Occipital lobe (tissue), 2 donors: ENCODE data around the gene ZNF397. TPM values are rescaled to one million over a fixed set of nuclear protein-coding genes. Genes with fewer than 3 reads are reported as not detected.

Experiments used
- DNase-seq: peaks from one replicate; lab custom pipeline; 2025; lab: John Stamatoyannopoulos, UW
- total RNA-seq: library from RNA; depleted of rRNA; stranded (reverse); fragments of >200 nt; gene quantifications from one replicate; pipeline ENCODE4 v1.2.3, GENCODE V29; 2014

ZNF397 gene
- total RNA-seq, 1 donor from 2014 or later = 56.0 TPM

- DNase-seq = no peak
Measured at GRCh38 chr18:35245719-35246317, 5.0 kb downstream of the ZNF397 start.

- DNase-seq = no peak
Measured at GRCh38 chr18:35246831-35247230, 6.0 kb downstream of the ZNF397 start.

GRCh38 chr18:35247412-35248249, 6.8 kb downstream of the ZNF397 start:
- DNase-seq = no peak

- no peak for DNase-seq
Measured at GRCh38 chr18:35248429-35248828, 7.6 kb downstream of the ZNF397 start.

GRCh38 chr18:35252466-35252865, 11.6 kb downstream of the ZNF397 start:
- no peak for DNase-seq

GRCh38 chr18:35253655-35254287, 12.9 kb downstream of the ZNF397 start:
- DNase-seq = no peak

- DNase-seq = no peak
Measured at GRCh38 chr18:35256947-35257346, 16.1 kb downstream of the ZNF397 start.

GRCh38 chr18:35264409-35264808, 23.6 kb downstream of the ZNF397 start:
- DNase-seq = no peak

- DNase-seq = peak; percentile 78
Measured at GRCh38 chr18:35267161-35267651, 26.4 kb downstream of the ZNF397 start.

- peak; percentile 10 for DNase-seq
Measured at GRCh38 chr18:35267809-35268208, 27.0 kb downstream of the ZNF397 start.

GRCh38 chr18:35268821-35269220, 28.0 kb downstream of the ZNF397 start:
- no peak for DNase-seq

GRCh38 chr18:35271656-35272055, 30.8 kb downstream of the ZNF397 start:
- DNase-seq = no peak

GRCh38 chr18:35276267-35276666, 35.4 kb downstream of the ZNF397 start:
- DNase-seq = no peak

- no peak for DNase-seq
Measured at GRCh38 chr18:35277633-35278032, 36.8 kb downstream of the ZNF397 start.

- no peak for DNase-seq
Measured at GRCh38 chr18:35278085-35278484, 37.3 kb downstream of the ZNF397 start.

GRCh38 chr18:35278969-35279368, 38.1 kb downstream of the ZNF397 start:
- DNase-seq = no peak

- DNase-seq = no peak
Measured at GRCh38 chr18:35282353-35282752, 41.5 kb downstream of the ZNF397 start.

GRCh38 chr18:35283923-35284794, 43.3 kb downstream of the ZNF397 start:
- no peak for DNase-seq

GRCh38 chr18:35284841-35285240, 44.0 kb downstream of the ZNF397 start:
- no peak for DNase-seq

GRCh38 chr18:35289293-35289692, 48.5 kb downstream of the ZNF397 start:
- DNase-seq = no peak

- no peak for DNase-seq
Measured at GRCh38 chr18:35289727-35290093, 48.9 kb downstream of the ZNF397 start.
